DLD1 (cell line): Measurements from ENCODE around the gene GRID1.

ENCODE experiments used
- in situ Hi-C: cut with HindIII; loops from 2 replicates; pipeline ENCODE4 v1.10.0; 2017; ENCODE audit warnings: low sequenced_read_pairs

The GRID1 gene

DNA sequence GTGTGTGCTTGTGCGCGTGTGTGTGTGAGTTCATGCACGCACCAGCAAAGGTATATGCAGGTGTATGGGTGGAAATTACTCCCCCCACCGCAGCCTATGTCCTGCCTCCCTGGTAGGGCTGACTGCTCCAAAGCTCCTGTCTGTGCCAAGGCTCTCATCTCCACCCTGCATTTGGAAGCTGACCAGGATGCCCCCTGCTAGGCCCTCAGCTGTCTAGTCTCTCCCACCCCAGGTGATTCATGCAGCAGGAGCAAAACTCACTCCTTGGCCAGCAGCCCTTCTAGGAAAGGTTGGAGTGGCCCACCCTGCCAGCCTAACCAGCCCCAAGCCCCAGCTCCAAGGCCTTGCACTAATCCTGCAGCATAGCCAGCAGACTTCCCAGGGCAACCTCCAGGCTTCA, 148.4 kb downstream of the GRID1 start:
- in situ Hi-C loops: no loop called here

DNA sequence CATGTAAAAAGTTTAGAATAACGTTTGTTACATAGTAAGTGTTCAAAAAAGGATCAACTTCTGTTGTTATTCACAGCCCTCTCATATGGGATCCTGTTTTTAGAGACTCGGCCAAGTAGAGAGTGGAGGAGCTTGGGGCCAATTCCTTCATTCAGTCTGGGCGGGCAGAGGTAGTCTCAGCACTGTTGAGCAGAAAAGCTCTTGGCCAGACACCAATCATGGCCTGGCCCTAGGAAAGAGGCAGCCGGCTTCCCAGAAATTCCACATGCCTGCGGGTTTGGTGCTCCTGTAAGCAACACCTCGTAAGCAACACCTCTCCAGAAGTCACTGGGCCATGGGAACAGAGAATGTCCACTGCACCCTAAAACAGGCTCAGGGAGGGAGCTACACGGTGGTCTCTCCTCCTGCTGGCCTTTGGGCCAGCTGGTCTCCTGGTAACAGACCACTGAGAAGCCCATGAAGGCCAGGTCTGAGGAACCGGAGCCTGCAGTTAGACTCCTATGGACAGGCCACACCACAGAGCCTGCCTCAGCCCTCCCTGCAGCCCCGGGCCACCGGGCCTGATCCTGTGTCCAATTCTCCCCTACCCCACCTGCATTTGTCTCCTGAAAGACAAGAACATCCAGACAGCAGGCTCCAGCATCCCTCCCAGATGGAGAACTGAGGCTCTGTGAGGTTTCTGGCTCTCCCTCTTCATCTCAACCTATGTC, 149.1 kb downstream of the GRID1 start:
- in situ Hi-C loops: no loop called here

DNA sequence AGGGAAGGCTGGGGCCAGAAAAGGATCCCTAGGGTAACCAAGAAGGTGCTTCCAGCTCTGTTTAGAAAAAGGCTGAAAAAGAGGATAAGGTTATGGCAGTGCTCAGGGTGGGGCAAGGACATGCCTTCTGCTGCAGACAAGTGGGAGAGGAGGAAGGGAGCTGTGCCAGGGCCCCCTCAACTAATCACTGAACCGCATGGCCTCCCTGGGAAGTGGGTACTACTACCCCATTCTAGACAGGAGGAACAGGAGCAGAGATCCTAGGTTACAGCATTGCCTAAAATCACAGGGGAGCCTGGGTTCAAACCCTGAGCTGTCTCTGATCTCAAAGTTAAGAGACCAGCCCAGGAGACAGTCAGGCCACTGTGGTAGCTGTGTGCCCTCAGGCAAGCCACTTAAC, 149.7 kb downstream of the GRID1 start:
- in situ Hi-C loops: no loop called here

DNA sequence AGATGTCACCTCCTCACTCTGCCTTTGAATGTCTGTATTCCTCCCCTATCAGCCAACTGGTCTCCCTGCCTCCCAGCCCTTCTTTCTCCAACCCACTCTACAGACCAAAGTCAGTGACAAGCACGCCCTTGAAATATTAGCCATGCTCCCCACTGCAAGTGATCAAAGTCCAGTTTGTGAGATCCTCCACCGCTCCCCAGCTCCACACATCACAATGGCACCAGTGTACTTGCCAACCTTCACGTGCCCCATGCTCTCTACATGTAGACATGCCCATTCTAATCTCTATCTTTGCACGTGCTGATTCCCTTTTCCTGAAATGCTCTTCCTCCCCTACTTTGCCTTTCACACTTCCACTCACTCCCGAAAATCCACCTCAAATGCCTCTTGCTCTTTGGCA, 150.9 kb downstream of the GRID1 start:
- in situ Hi-C loops: no loop called here

DNA sequence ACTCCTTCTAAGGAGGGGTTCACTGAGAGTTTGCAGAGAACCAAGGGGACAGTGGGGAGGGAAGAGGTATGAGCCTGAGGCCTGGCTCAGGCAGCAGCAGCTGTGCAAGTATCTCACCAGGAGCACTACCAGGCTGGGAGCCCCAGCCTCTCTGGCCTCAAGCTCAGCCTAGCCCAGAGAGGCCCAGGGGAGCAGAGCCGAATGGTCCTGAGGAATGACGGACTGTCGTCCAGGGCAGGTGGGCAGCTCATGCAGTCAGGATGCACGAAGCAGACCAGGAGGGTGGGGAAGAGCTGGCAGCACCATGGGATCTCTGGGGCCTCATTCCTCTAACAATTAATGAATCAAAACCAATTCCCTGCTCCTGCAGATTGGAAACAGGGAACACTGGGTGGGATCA, 151.5 kb downstream of the GRID1 start:
- in situ Hi-C loops: no loop called here

DNA sequence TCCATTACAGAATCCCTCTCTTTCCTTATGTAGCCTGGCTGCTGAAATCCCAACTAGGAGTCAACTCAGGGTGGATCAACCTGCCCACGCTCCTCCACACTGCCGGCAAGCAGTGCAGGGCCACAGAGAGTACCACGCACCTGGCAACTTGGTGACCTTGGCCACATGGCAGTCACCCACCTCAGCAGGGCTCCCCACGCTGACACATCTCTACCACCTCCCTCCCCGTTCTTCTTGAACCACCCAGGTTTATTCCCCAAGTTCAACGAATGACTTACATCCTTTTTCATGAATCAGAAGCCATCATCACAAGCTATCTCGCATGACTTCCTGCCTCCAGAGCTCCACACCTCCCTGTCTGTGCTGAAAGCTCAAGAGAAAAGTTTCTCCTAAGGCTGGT, 153.4 kb downstream of the GRID1 start:
- in situ Hi-C loops: no loop called here

DNA sequence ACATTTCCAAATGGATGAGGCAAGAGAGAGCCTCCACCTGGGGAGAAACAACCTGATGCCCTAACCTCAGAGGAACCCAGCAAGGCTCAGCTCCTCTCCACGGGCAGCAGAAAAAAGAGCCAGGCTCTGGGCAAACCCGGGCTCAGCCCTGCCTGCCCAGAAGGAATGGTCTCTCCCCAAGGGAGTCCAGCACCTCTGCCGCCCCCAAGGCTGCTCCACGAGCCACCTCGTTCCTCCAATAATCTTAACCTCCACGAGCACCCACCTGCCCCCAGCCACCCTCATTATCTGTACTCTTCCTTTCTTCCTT, 154.2 kb downstream of the GRID1 start:
- in situ Hi-C loops: no loop called here

DNA sequence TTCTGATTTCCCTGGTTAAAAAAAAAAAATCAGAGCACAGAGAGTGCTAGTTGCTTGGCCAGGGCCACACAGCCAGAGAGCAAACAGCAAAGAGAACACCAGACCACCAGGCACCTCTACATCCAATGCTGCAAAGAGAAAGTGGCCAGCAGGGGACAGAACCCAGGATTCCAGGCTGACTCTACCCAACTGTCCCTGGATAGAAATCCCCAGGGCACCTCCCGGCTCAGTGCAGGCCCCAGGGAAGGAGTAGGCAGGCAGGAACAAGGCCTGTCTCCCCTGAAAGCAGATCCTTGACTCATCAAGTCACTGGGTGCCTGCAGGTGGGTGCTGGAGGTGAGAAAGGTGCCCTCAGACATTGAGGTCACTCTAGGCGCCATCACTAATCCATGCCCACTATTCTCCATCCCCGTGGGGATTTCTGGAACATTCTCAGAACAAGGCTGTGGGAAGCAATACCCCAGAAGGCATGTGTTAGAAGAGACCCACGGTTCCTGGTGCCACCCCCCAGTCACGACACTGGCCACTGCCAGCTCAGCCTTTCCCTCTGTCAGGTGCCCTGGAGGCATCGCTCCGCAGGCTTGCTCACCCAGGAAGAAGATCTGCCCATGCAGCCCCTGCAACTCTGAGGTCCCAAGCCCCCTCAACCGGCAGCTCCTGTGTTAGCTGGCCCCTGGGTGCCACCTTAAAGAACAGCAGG, 154.8 kb downstream of the GRID1 start:
- in situ Hi-C loops: no loop called here

DNA sequence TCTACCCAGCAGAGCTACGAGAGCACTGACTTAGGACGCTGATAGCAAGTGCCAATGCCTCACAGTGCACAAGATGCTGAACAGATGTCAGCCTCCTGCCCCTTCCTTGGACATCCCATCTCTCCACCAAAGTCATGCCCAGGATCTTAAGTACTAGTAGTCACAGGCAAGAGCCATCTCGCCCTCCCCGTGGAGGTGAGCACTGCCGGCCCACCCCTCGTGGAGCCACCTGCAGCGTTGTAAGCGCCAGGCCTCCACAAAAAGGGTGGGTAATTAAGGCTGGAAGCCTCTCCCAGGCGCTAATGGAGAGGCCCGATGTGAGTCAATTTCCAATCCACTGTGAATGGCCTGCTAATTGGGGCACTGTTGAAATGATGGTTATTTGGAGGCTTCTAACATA, 156.2 kb downstream of the GRID1 start:
- in situ Hi-C loops: no loop called here

DNA sequence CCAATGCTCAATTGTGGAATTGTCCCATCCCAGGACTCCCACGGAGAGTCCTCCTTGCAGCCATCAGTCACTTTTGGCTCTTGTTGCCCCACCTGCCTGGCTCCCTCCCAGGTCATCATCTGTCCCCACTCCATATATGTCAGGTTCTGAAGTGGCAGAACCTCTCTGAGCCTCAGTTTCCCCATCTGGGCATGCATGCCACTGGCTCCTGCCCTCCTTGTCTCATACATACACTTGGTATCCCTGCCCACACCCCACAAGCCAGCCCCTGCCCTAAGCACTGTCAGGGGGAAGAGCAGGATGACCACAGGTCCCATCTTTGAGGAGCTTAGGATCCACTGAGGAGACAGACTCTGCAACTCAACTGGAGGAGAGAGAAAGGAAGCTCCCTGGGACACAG, 156.9 kb downstream of the GRID1 start:
- in situ Hi-C loops: no loop called here

DNA sequence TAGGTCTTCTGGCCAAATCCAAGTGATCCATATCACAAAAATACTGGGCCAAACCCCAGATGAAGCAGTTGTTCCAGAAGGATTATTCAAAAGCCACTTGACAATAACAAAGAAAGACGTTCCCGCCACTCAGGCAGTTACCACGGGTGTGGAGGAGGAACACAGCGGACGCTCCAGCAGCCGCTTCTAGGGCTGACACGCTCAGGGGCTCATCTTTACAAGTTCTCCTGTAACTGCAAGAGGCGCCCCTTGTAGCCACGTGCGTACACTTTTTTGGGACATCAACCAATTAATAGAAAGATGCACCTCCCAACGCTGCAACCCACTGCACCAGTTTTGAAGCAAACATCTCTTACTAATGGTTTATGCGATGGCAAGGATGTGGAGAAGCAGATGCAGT, 159.4 kb downstream of the GRID1 start:
- in situ Hi-C loops: no loop called here

DNA sequence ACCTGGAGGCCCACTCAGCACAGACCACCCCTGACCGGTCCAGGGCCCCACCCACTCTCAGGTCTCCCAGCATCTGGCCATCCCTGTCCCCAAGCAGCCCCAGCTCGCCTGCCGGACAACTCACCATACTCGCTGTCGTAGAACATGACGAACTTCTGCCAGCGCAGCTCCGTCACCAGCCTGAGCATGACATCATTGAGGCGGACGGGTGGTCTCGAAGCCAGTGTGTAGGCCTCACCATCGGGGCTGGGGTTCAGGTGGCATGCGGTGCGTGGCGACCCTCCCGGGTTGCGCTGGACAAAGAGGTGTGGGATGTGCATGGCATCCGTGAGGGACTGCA, 160.4 kb downstream of the GRID1 start:
- in situ Hi-C loops: no loop called here

DNA sequence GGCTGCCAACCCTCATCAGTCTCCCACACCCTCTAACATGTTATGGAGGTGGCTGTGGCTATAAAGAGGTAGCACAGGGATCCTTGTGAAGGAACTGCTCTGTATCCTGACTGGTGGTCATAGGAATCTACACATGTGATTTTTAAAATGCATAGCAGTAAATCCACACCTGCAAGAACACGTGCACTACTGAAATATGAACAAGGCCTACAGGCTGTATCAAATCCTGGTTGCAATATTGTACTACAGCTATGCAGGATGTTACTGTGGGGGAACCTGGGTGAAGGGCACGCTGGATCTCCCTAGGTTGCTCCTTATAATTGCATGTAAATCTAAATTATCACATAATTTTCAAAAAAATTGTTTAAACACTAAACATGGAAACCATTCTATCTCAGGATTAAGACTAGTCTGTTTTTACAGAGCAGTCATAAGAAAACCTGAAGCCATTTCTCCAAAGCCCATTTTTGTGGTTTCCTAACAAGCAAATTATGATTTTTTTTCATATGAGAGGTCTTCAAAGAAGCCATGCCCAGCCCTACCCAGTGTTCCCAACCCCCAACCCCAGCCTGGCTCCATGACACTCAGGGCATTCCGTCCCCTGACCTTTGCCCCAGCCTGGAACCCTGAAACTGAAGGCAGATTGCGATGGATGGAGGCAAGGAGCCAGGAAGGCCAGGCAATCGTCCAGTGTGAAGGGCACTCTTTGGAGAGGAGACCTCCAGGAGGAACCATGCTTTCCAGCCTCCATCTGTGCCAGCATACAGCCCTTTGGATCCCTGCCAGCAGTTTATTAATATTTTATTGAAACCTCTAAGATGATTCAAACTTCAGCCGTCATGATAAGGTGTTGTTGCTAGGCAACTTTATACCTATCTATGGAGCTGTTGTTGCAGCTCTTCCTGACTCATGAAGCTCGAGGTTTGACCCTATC, 161.0 kb downstream of the GRID1 start:
- in situ Hi-C loops: no loop called here

DNA sequence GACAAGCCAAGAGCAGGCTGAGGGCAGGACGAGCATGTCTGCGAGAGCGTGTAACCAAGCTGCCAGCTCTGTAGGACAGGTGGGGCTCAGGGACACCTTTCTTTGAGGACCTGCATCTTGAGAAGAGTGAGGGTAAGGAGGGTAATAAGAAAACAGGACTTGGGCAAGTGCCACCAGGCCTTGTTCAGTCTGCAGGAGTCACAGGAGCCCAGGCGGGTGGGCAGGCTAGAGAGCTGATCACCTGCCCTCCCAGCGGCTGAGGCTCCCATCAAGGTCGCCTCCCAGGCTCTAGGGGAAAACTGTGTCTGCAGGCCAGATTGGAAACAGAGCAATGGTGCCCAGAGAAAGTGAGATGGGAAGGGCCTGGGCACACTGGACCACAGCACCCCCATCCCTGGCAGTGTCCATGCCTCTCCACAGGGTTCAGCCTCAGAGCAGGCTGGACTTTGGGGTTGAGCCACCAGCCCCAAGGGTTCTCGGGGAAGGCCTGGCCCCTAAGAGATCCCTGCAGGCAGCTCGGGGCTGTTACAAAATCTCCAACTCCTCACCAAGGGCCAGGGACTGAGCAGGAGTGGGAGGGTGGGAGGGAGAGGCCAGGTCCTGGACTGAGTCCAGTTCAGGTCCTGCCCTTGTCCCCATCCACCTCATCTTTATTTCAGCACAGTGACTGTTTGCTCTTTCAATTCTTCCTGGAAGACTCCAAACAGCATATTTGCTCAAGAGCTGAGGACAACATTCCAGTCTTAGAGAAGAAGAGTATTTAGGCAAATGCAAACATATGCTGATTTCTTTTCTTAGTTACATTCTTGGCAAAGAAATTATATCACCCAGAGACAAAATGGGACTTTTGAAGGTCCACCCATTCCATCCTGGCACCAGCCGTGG, 161.9 kb downstream of the GRID1 start:
- in situ Hi-C loops: no loop called here

DNA sequence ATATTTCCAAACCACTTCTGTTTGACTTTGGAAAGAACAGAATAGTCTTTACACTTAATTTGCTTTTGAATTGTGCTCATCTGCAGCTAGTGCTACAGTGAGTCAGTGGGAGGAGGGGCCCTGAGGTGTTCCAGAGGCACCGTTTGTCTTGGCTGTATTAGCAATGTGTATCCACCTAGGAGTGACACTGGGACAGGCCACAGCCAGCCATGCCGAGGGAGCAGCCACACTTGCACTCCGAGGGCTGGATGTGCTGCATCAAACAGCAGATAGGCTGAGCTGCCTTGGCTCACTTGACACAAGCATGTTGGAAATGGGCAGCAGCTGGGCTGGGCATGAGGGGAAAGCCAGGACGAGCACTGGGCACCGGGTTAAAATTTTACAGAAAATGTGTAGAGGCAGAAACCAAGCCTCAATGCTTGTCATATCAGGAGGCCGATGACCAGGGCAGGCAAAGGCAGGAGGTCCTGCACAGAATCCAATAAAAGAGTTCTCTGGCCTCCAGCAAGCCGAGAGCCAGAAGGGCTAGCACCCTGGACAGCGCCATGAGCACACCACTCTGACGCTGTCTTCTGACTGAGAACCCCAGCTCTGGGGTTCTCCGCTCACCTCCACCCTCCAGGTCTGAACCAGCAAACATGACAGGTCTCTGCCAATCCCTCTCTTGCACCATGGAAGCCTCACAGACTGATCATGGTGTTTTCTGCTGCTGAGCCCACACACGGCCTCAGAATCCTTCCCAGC, 163.3 kb downstream of the GRID1 start:
- in situ Hi-C loops: no loop called here

DNA sequence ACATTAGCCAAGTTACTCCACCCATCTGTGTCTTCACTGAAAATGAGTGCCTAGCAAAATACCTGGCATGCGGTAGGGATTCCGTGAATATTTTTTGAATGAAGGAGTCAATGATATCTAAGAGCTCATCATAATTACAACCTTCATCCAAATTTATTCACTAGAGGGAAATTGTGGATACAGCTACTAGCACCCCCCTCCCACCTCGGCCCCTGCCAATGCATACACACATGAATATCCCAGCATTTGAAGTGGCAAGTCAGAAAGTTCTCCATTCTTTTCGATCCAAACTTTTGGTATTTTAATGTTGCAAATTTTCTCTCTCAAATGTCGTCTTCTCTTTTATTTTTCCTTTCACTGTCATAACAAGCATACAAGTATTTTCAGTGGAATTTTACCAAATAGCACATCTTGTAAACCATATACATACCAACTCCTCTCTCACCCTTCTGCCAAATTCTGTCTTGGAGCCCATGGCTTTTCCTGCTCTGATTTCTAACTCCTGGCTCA, 164.3 kb downstream of the GRID1 start:
- in situ Hi-C loops: no loop called here

DNA sequence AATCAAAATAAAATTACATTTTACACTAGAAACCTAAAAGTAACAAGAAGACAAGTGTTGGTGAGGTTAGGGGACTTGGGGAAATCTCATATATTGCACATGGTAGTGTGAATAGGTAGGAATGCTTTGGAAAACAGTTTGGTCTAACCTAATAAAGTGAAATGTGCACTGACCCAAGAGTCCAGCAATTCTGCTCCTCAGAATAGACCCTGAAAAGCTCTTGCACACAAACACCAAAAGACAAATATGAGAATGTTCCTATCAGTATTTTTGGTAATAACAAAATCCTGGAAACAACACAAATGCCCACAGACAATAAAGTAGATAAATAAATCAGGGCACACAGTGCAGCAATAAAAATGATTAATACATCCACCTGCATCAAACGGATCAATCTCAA, 165.7 kb downstream of the GRID1 start:
- in situ Hi-C loops: no loop called here

DNA sequence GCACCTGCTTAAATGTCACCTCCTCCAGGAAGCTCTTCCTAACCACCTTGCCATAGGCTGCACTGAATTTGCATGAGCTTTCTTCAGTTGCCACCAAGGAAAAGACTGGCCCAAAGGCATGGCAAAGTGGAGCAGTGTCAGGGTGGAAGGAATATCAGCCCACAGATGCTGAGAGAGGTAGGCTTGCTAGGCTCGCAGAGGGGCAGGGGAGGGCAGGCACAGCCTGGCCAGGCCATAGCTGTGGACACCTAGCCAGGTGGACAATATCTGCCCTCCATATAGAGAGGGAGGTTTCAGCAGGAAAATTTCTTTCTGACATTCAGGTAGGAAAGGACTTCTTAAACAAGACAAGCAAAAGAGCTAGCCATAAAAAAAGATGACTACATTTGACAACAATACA, 166.3 kb downstream of the GRID1 start:
- in situ Hi-C loops: no loop called here

DNA sequence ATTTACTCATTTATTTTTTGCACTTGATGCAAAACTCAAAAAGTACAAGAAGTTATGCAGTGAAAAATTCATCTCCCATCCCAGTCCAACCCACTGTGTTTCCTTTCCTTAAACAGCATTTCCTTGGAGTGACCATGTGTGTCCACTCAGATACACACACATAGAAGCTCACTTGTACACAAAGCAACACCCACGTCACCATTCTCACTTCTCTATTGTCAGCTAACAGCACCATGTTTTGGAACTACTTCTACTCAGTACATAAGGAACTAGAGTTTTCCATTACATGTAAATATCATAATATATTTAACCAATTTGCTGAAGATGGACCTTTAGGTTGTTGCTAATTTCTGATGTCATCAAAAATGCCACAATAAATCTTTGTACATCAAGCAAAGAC, 167.6 kb downstream of the GRID1 start:
- in situ Hi-C loops: no loop called here

DNA sequence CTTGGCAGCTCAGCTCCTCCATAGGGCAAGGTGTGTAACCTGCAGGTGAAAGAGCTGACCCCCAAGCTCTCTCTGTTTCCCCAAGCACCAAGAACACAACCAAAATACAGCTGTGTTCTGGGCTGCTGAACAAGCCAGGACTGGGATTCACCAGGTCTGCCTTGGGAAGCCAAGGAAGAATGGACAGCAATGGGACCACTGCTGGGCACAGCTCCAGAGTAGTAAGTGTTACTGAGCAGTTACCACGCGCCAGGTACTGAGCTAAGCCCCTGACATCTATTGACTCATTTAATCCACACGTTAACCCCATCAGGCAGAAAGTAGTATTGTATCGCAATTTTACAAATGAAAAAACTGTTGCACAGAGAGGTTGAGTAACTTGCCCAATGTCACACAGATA, 168.3 kb downstream of the GRID1 start:
- in situ Hi-C loops: no loop called here
